Endodermal cell (in vitro differentiated cells): ENCODE results near the gene ABAT. TPM values are rescaled to one million over a fixed set of nuclear protein-coding genes. Genes with fewer than 3 reads are reported as not detected.
"Not testable (repeated sequence)": the region's sequence is repeated elsewhere in the genome, so short reads cannot be mapped to it uniquely, and the experiment has no call there.

ENCODE experiments used
- DNase-seq: peaks from one replicate; pipeline ENCODE4 v3.0.0-alpha.2; 2017
- H3K27ac ChIP-seq: 2 replicates; pipeline ENCODE4 v1.5.1; 2013; ENCODE audit warnings: mild to moderate bottlenecking, low read depth, low read length, moderate library complexity
- H3K27me3 ChIP-seq: 2 replicates; pipeline ENCODE4 v1.6.1; 2013; ENCODE audit warnings: mild to moderate bottlenecking, low read length, moderate library complexity; ENCODE audit not compliant: insufficient read depth, control insufficient read depth, poor library complexity, severe bottlenecking
- H3K36me3 ChIP-seq: 2 replicates; pipeline ENCODE4 v1.7.0; 2013; ENCODE audit warnings: mild to moderate bottlenecking, low read length, moderate library complexity; ENCODE audit not compliant: control insufficient read depth, insufficient read depth
- H3K4me1 ChIP-seq: one replicate; pipeline ENCODE4 v1.7.0; 2013; ENCODE audit warnings: low read length; ENCODE audit not compliant: control insufficient read depth, insufficient read depth
- H3K4me3 ChIP-seq: 2 replicates; pipeline ENCODE4 v1.5.1; 2013; ENCODE audit warnings: mild to moderate bottlenecking, low read length, moderate library complexity
- H3K9ac ChIP-seq: 2 replicates; pipeline ENCODE4 v1.6.1; 2013; ENCODE audit warnings: mild to moderate bottlenecking, low read length, moderate library complexity; ENCODE audit not compliant: poor library complexity, severe bottlenecking; ENCODE audit errors: extremely low read depth
- H3K9me3 ChIP-seq: 2 replicates; pipeline ENCODE4 v1.6.1; 2013; ENCODE audit warnings: mild to moderate bottlenecking, low read length, moderate library complexity; ENCODE audit not compliant: control insufficient read depth
- H3K27ac Mint-ChIP-seq: 2 replicates; pipeline ENCODE4 v1.8.0; 2020; ENCODE audit warnings: mixed read lengths
- H3K27me3 Mint-ChIP-seq: 2 replicates; pipeline ENCODE4 v1.8.0; 2021; ENCODE audit warnings: mild to moderate bottlenecking, mixed read lengths; ENCODE audit not compliant: insufficient read depth
- H3K36me3 Mint-ChIP-seq: 2 replicates; pipeline ENCODE4 v1.8.0; 2020; ENCODE audit warnings: low read depth, mixed read lengths
- H3K4me1 Mint-ChIP-seq: 2 replicates; pipeline ENCODE4 v1.8.0; 2020; ENCODE audit warnings: mixed read lengths
- H3K4me3 Mint-ChIP-seq: 2 replicates; pipeline ENCODE4 v1.8.0; 2020; ENCODE audit warnings: mild to moderate bottlenecking, moderate library complexity, mixed read lengths
- H3K9me3 Mint-ChIP-seq: 2 replicates; pipeline ENCODE4 v1.8.0; 2020; ENCODE audit warnings: mild to moderate bottlenecking, mixed read lengths
- WGBS, 2 experiments: methylation state at CpG; one replicate each; pipeline versions ENCODE4 v1.1.5 to v1.1.7; 2013; ENCODE audit warnings: missing lambda C conversion rate in 2 of 2, mixed read lengths in 1 of 2; ENCODE audit not compliant: insufficient coverage in 1 of 2, insufficient read length in 1 of 2; 5-methylcytosine and 5-hydroxymethylcytosine counted together
- total RNA-seq, 2 donors: library from RNA; stranded (reverse); fragmentation: NEBNext Ultra II Directional in 1 of 2; extraction: Animal tissue kit (Norgen Biotek cat#: 25700) in 1 of 2; gene quantifications; 2 replicates in 1 of 2; 3 replicates in 1 of 2; pipeline ENCODE4 v1.2.1, GENCODE V29; 2021
- TF ChIP-seq, protein P1 (sequence below): fragments of 200-600 bp; sonication (generic); conservative IDR thresholded peaks from 2 replicates; pipeline ENCODE4 v1.5.0; 2021; ENCODE audit warnings: antibody characterized with exemption, mild to moderate bottlenecking

ABAT gene
- total RNA-seq, 2 donors from 2014 or later, result 9.7 to 13.6 TPM

DNA sequence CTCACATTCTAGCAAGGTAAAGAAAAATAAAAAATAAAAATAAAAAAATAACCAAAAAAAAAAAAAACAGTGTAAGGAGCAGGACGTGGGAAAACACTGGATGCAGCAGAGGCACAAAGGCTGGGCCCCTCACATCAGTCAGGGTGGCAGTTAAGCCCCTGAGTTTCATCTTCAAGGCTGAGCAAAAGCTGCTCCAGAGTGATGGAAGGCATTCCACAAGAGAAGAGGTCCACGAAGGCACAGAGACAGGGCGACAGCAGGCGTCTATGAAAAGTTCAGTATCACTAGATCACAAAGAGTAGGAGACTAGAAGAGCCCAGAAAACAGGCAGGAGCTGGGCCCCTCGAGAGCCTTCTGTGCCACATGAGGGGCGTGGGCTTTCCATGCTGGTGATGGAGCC, 111.0 kb downstream of the ABAT start:
- peaks cover 21% of the 10 kb centered on the region for H3K27me3 Mint-ChIP-seq
- Histone ChIP-seq H3K4me3 (no peak overlapping the region), H3K27me3 (no peaks in the 10 kb centered on the region), H3K36me3 (no peaks in the 10 kb centered on the region), H3K4me1 (no peaks in the 10 kb centered on the region), H3K9ac (no peak overlapping the region), H3K9me3 (no peaks in the 10 kb centered on the region), H3K27ac (no peak overlapping the region)
- no peak overlapping the region for H3K4me3 Mint-ChIP-seq
- DNase-seq, result no peak
- H3K36me3 Mint-ChIP-seq, result no peaks in the 10 kb centered on the region
- no peaks in the 10 kb centered on the region for H3K9me3 Mint-ChIP-seq
- TF ChIP-seq, protein P1, sequence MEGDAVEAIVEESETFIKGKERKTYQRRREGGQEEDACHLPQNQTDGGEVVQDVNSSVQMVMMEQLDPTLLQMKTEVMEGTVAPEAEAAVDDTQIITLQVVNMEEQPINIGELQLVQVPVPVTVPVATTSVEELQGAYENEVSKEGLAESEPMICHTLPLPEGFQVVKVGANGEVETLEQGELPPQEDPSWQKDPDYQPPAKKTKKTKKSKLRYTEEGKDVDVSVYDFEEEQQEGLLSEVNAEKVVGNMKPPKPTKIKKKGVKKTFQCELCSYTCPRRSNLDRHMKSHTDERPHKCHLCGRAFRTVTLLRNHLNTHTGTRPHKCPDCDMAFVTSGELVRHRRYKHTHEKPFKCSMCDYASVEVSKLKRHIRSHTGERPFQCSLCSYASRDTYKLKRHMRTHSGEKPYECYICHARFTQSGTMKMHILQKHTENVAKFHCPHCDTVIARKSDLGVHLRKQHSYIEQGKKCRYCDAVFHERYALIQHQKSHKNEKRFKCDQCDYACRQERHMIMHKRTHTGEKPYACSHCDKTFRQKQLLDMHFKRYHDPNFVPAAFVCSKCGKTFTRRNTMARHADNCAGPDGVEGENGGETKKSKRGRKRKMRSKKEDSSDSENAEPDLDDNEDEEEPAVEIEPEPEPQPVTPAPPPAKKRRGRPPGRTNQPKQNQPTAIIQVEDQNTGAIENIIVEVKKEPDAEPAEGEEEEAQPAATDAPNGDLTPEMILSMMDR, result no peak
- no peak overlapping the region for H3K27ac Mint-ChIP-seq
- 92 to 93% methylated on average over 6 of the region's 6 CpGs for WGBS, 2 experiments
- H3K4me1 Mint-ChIP-seq, result peaks cover 15% of the 10 kb centered on the region

- not testable (repeated sequence) for H3K27ac ChIP-seq, H3K27ac Mint-ChIP-seq, H3K4me3 ChIP-seq, H3K27me3 ChIP-seq, H3K36me3 ChIP-seq, H3K9me3 ChIP-seq, DNase-seq, H3K36me3 Mint-ChIP-seq, H3K4me3 Mint-ChIP-seq, H3K4me1 ChIP-seq, H3K9me3 Mint-ChIP-seq, H3K9ac ChIP-seq
- H3K27me3 Mint-ChIP-seq, result peaks cover 14% of the 10 kb centered on the region
- peaks cover 15% of the 10 kb centered on the region for H3K4me1 Mint-ChIP-seq
- WGBS, 2 experiments, result 95 to 98% methylated on average over 9 to 11 of the region's 11 CpGs
These were observed 111.9 kb downstream of the ABAT start for GRCh38 chr16:8786316-8786715.

DNA sequence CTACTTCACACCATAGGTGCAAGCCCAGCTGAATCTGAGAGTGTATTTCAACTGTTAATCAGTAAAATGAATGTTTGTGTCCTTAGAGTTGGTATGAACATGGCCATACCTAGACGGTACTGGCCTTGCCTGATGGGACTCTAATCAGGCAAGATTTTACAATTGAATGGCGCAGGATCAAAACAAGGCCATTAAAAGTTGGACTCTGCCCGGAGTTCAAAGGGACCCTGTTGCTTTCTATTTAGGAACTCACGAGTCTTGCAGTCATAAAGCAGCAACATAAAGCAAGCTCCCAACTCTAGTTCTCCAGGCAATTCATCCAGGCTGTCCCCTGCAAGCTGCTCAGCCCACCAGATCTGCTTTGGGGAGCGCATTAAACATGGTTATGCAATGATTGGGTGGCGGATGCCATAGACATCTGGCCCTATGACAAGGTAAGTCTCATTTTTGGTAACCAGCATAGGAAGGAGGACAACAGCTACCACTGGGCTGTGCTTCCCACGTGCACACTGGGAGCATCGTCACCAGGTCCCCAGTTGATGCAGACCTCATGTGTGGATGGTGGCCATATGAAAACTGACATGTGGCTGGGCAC, 114.3 kb downstream of the ABAT start:
- Mint-ChIP-seq H3K27ac (no peak overlapping the region), H3K4me3 (no peak overlapping the region), H3K4me1 (peaks cover 5% of the 10 kb centered on the region), H3K9me3 (no peaks in the 10 kb centered on the region), H3K27me3 (no peaks in the 10 kb centered on the region), H3K36me3 (no peaks in the 10 kb centered on the region)
- no peak overlapping the region for H3K9ac ChIP-seq
- 88 to 95% methylated on average over 8 of the region's 8 CpGs for WGBS, 2 experiments
- H3K27me3 ChIP-seq, result no peaks in the 10 kb centered on the region
- TF ChIP-seq, protein P1, result no peak
- no peak overlapping the region for H3K27ac ChIP-seq
- H3K36me3 ChIP-seq, result no peaks in the 10 kb centered on the region
- no peak overlapping the region for H3K4me3 ChIP-seq
- DNase-seq, result no peak
- H3K9me3 ChIP-seq, result no peaks in the 10 kb centered on the region
- H3K4me1 ChIP-seq, result no peaks in the 10 kb centered on the region

DNA sequence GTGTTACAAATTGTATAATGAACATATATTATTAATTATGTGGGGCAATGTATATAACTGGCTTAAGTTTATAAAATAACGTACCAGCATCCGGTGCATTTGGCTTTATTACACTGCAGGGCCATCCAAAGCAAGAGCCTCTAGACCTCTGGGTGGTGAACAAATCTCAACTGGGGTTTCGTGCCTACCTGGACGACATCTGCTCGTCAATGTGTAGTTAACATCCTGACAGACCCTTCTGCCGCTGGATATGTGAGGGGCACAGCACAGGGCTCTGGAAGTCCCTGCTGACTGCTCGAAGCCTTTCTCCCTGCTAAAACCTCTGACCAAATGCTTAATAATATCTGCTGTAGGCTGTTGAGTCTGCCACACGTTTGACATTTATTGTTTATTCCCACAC, 120.7 kb downstream of the ABAT start:
- Histone ChIP-seq H3K27me3 (no peaks in the 10 kb centered on the region), H3K9ac (no peak overlapping the region), H3K9me3 (no peaks in the 10 kb centered on the region), H3K36me3 (peaks cover 20% of the 10 kb centered on the region), H3K4me1 (no peaks in the 10 kb centered on the region), H3K27ac (no peak overlapping the region), H3K4me3 (no peak overlapping the region)
- H3K4me3 Mint-ChIP-seq, result no peak overlapping the region
- H3K27ac Mint-ChIP-seq, result no peak overlapping the region
- no peaks in the 10 kb centered on the region for H3K9me3 Mint-ChIP-seq
- DNase-seq, result no peak
- TF ChIP-seq, protein P1, result no peak
- H3K36me3 Mint-ChIP-seq, result peaks cover 2% of the 10 kb centered on the region
- peaks cover 17% of the 10 kb centered on the region for H3K4me1 Mint-ChIP-seq
- 91 to 96% methylated on average over 6 to 8 of the region's 8 CpGs for WGBS, 2 experiments
- no peaks in the 10 kb centered on the region for H3K27me3 Mint-ChIP-seq
